Measurements from ENCODE around the gene FOXD4.
"Not testable (repeated sequence)": the region's sequence is repeated elsewhere in the genome, so short reads cannot be mapped to it uniquely, and the experiment has no call there.

The FOXD4 gene

GRCh38 chr9:93909-94308, 24.3 kb downstream of the FOXD4 start:
- H3K27ac ChIP-seq, result not testable (repeated sequence)

- H3K27ac ChIP-seq, result not testable (repeated sequence)
Observed at GRCh38 chr9:90851-91250, 27.4 kb downstream of the FOXD4 start.

GRCh38 chr9:88396-89037, 29.7 kb downstream of the FOXD4 start:
- peak; percentile 58 for TF ChIP-seq CTCF (conservative IDR thresholded peaks at IDR 0.05)
- H3K27ac ChIP-seq, result not testable (repeated sequence)

- not testable (repeated sequence) for H3K27ac ChIP-seq
Observed at GRCh38 chr9:87860-88259, 30.4 kb downstream of the FOXD4 start.

- H3K27ac ChIP-seq, result not testable (repeated sequence)
Observed at GRCh38 chr9:87105-87504, 31.1 kb downstream of the FOXD4 start.

- H3K27ac ChIP-seq, result not testable (repeated sequence)
Observed at GRCh38 chr9:86697-87096, 31.5 kb downstream of the FOXD4 start.

GRCh38 chr9:82932-83689, 35.1 kb downstream of the FOXD4 start:
- not testable (repeated sequence) for H3K27ac ChIP-seq

- H3K27ac ChIP-seq, result not testable (repeated sequence)
Observed at GRCh38 chr9:78333-78732, 39.9 kb downstream of the FOXD4 start.

GRCh38 chr9:76389-76788, 41.8 kb downstream of the FOXD4 start:
- not testable (repeated sequence) for H3K27ac ChIP-seq

- H3K27ac ChIP-seq, result not testable (repeated sequence)
Observed at GRCh38 chr9:73900-74525, 44.2 kb downstream of the FOXD4 start.

GRCh38 chr9:73076-73899, 44.9 kb downstream of the FOXD4 start:
- peak; percentile 7; the same call in 1 of the 2 replicates for TF ChIP-seq CTCF (conservative IDR thresholded peaks at IDR 0.05)
- H3K27ac ChIP-seq, result not testable (repeated sequence)
